NT2/D1 (cell line): ENCODE data around the gene NACAD.

Experiments used
- SUZ12 ChIP-seq: IDR thresholded peaks from 2 replicates; pipeline ENCODE4 v1.6.1; 2011; ENCODE audit not compliant: insufficient read length, insufficient read depth; ENCODE audit errors: extremely low read depth
- YY1 ChIP-seq: IDR thresholded peaks from 2 replicates; pipeline ENCODE4 v1.6.1; 2011; ENCODE audit not compliant: insufficient read length, insufficient read depth
- ZNF274 ChIP-seq: IDR thresholded peaks from 2 replicates; pipeline ENCODE4 v1.6.1; 2011; ENCODE audit warnings: mild to moderate bottlenecking, low read depth, low read length

- TF ChIP-seq YY1, result no peak
- no peak for TF ChIP-seq ZNF274
- no peak for TF ChIP-seq SUZ12
These were observed 17.2 kb downstream of the NACAD start for GRCh38 chr7:45071528-45071927.
